GM19324 (cell line): Measurements from ENCODE around the gene ETF1.

Source experiments
- ATAC-seq: cut with Tn5 transposase; IDR thresholded peaks from one replicate; pipeline ENCODE4 v1.9.1; 2021; ENCODE audit warnings: mild to moderate bottlenecking, moderate library complexity; ENCODE audit not compliant: unreplicated experiment, low FRiP score

The ETF1 gene

DNA sequence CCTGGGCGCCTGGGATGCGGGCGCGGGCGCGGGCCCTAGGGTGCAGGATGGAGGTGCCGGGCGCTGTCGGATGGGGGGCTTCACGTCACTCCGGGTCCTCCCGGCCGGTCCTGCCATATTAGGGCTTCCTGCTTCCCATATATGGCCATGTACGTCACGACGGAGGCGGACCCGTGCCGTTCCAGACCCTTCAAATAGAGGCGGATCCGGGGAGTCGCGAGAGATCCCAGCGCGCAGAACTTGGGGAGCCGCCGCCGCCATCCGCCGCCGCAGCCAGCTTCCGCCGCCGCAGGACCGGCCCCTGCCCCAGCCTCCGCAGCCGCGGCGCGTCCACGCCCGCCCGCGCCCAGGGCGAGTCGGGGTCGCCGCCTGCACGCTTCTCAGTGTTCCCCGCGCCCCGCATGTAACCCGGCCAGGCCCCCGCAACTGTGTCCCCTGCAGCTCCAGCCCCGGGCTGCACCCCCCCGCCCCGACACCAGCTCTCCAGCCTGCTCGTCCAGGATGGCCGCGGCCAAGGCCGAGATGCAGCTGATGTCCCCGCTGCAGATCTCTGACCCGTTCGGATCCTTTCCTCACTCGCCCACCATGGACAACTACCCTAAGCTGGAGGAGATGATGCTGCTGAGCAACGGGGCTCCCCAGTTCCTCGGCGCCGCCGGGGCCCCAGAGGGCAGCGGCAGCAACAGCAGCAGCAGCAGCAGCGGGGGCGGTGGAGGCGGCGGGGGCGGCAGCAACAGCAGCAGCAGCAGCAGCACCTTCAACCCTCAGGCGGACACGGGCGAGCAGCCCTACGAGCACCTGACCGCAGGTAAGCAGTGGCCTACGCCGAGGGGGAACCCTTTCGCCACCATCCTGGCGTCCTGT is 77.5 kb downstream of the ETF1 start, which contains the start of gene EGR1:
TSS of gene EGR1 (plus strand) at position 219 of the 864 bp plus-strand sequence. CDS start at position 502, 283 bp downstream.
- ATAC-seq, result peak; percentile 61

DNA sequence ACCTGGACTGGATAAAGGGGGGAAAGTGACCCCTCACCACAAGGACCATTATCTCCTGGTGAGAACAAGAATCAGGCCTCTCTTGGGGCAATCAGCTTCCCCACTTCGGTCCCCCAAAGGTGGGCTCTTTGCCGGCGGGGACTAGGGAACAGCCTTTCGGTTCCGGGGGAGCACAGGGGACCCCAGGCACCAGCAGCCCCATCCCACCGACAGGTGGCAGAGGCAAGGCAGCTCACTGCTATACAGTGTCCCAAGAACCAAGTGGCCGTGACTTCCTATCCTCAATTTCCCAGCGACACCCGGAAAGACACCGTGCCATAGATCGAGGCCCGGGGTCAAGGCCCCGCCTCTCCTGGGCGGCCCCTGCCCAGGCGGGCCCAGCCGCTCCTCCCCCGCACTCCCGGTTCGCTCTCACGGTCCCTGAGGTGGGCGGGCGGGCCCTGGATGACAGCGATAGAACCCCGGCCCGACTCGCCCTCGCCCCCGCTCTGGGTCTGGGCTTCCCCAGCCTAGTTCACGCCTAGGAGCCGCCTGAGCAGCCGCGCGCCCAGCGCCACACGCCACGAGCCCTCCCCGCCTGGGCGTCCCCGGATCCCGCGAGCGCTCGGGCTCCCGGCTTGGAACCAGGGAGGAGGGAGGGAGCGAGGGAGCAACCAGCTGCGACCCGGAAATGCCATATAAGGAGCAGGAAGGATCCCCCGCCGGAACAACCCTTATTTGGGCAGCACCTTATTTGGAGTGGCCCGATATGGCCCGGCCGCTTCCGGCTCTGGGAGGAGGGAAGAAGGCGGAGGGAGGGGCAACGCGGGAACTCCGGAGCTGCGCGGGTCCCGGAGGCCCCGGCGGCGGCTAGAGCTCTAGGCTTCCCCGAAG is 78.4 kb downstream of the ETF1 start:
- peak; percentile 80 for ATAC-seq

DNA sequence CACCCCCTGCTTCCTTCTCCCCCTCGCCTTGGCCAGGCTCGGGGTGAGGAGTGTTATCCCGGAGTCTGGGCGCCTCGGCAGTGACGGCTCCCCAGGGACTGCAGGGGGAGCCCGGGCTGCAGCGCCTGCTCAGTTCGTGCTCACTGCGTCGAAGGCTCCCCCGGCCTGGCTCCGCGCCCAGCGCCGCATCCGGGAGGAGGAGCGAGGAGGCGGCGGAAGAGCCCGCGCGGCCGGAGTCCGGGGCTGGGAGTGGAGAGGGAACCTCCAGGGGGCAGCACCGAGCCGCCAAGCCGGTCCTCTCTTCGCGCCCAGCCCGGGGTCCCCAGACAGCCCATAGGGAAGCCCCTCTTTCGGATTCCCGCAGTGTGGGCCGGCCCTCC is 79.0 kb downstream of the ETF1 start:
- peak; percentile 52 for ATAC-seq

DNA sequence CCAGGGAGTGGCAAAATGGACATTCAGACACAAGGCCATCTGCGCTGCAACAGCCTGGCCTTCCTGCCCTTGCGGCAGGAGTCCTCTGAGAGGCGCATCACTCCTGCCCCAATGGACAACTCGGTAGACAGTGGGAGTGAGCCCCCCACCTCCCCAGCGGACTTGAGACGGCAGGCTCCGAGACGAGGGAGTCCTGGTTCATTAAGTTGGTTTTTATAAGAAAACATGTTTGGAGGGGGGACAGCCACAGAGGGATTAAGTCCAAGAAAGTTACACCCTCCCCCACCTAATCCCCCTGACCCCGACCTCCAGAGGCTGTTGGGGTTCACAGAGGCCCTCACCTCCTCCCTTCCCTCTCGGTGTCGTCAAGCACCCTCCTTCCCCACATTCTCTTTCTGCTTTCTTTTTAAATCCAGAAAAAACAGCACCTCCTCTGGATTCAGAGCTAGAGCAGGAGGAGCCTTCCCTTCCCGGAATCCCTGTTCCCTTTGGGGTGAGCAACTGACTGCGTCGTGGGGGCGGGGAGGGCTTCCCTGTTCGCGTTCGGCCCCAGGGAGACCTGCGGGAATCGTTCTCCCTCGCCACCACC is 79.5 kb downstream of the ETF1 start:
- no peak for ATAC-seq

DNA sequence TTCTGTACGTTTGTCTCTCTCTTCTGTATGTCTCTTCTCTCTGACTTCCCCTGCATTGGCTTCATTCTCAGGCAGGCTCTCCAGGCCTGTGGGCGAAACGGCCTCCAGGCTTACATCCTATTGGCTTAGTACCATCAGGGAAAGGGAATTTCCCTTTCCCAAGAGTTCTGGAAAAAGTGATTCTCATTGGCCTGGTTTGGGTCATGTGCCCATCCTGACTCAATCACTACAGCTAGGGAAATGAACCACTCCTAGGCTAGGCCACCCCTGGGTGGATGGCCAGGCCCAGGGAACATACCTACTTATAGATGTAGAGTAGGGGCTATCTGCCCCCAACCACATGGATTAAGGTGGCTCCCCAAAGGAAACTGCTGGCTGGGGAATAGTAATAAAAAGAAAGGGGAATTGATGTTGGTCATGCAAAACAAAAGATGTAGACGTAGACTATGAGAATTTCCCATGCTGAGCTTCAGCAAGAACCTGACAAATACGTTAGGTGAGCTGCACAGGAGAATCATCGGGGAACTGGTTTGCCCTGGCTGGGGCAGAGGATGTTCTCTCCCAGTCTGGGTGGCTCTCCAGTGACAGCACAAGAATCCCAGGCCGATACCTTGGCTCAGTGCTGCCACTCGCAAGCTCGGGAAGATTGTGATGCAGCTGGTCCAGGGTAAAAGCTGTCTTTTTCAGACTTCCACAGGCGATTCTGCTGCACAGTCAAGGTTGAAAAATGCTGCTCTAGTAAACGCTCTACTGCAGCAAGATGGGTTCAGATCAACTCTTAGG is 81.5 kb downstream of the ETF1 start:
- no peak for ATAC-seq

DNA sequence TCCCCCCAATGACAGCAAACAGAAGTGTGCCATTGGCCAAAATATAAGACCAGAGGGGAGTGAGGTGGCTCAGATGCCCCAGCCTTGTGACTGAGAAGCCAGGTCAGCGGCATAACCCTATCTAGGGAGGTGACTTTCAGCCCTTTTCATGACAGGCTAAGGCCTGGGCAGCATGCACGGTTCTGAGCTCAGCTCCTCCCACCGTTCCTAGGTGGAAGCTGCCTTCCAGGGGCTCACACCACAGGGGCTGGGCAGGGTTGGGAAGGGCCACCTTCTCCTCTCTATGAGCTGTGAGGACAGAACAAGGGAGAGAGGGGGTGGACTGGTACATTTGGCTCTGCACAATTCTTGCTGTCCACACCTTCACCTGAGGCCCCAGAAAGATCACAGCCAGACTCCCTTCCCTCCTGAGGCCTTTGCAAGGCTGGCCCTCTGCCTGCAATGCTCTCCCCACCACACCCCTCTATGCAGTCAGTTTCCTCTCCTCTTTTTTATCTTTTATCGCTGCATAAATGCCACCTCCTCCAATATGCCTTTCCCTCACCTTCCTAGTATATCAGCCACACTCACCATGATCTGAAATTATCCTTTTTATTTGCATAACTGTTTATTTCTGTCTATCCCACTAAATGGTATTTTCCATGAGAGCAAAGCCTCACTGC is 82.9 kb downstream of the ETF1 start:
- ATAC-seq, result no peak

DNA sequence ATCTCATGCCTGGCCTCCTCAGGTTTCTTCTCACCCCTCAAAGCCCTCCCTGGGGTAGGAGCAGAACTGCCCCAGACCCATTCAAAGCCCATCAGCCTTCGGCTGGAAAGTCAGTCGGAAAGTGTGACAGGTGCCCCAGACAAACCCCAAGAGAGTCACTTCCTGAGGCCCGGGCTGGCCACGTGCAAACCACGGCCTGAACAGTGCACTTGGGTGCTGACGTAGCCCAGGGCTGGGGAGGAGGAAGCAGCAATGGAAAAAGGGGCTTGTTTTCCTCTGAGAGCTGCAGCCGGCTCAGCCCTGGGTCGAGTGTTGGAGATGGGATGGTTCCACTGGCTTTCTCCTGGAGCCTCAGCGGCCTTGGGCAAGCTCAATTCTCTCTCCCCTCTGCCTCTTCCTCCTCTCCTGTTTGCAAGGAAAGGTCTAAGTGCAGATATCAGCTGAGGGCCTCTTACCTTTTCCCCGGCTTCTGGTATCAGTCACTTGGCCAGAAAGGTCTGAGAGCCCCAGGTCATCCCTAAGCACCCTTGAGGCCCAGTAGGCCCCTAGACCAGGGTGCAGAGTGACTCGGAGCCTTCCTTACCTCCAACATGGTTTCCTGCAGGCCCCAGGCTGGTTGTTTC is 83.6 kb downstream of the ETF1 start:
- no peak for ATAC-seq

DNA sequence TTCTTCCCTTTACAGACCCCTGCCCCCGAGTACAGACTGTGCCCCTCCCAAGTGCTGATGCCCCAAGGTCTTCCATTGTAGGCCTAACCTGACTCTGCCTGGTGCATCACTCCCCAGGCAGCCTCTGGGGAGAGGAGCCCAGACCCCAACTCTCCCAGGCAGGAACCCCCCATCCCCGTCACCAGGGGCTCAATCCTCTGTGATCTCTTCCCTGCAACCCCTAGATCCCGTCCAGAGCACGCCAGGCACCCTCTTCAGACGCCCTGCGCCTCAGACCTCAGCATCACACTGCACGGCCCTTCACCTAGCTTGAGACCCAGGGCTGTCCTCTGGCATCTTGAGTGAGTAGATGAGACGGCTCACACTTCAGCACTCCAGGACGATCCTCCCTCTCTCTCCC is 84.2 kb downstream of the ETF1 start:
- ATAC-seq, result no peak

DNA sequence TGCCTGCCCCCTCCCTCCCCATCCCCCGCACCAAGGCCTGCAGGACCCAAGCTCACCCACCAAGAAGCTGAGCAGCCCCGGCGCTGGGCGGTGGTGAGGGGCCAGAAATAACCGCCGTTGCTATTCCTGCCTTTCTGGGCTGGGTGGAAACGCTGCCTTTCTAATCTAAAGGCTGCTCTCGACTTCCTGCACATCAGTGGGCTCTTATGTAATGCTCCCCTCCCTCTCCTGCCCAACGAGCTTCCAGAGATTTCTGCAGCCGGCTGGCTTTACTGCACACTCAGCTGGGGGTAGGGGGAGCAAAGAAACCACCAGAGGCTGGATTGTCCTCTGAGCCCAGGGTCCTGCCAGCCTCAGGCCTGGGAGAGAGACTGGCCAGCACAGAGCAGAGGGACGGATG is 84.7 kb downstream of the ETF1 start:
- no peak for ATAC-seq

DNA sequence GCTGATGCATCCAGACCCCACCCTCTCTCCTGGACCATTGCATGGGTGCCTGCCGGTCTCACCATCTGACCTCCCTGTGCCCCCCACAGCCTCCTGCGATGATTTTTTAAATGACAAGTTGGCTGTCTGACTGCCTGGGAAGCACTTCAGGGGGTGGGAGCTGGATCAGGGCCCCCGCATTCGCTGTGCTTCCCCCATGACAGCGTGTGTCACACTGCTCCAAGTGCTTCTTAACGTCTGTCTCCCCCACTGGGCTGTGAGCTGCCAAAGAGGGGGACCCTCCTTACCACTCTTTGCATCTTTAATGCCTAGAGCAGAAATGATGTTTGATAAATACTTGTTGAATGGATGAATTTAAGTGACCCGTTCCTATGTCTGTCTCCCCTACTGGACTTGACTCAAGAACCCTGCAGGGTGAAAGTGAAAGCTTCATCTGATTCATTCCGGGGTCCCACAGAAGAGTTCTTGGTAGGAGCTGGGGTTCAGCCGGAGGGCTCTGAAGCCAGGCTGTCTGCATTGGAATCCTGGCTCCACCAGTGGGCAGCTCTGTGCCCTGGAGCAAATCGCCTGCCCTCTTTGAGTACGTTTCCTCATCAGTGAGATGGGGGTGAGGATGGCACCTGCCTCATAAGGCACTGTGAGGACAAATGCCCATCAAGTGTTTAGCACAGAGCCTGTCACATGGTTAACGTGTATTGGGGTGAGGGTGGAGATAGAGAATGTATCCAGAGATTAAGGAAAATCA is 85.3 kb downstream of the ETF1 start:
- ATAC-seq, result no peak
